SU-DHL-6 (cell line): Measurements from ENCODE around the gene LRTM1.

Experiments used
- EZH2phosphoT487 ChIP-seq: fragments of 200-600 bp; sonication (generic), shearing (Covaris generic); conservative IDR thresholded peaks from 2 replicates; pipeline ENCODE4 v1.6.1; 2018; ENCODE audit warnings: mild to moderate bottlenecking, antibody characterized with exemption, low read length, moderate library complexity, mixed read lengths
- TF ChIP-seq, protein P1 (sequence below): fragments of 200-600 bp; sonication (generic); IDR thresholded peaks from one replicate; pipeline ENCODE4 v1.5.1; 2017; ENCODE audit warnings: antibody characterized with exemption, mild to moderate bottlenecking, low read length, moderate library complexity; ENCODE audit not compliant: insufficient read depth, poor library complexity, severe bottlenecking

DNA sequence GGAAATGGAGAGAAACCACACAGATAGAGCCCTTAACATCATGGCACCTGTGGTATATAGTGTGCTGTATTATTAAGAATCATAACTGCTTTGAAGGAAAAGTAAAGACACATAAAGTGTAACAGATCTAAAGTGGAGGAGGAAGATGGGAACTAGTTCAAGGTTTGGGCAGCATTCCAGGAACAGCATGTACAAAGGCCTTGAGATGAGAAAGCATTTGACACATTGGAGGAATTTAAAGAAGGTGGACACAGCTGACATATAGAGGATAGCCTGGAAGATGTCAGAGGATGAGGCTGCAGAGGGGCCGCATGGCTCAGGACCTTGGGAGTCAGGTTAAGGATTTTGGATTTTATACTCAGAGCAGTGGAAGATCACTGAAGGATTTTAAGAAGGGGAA lies 39.0 kb downstream of the LRTM1 start:
- TF ChIP-seq, protein P1, sequence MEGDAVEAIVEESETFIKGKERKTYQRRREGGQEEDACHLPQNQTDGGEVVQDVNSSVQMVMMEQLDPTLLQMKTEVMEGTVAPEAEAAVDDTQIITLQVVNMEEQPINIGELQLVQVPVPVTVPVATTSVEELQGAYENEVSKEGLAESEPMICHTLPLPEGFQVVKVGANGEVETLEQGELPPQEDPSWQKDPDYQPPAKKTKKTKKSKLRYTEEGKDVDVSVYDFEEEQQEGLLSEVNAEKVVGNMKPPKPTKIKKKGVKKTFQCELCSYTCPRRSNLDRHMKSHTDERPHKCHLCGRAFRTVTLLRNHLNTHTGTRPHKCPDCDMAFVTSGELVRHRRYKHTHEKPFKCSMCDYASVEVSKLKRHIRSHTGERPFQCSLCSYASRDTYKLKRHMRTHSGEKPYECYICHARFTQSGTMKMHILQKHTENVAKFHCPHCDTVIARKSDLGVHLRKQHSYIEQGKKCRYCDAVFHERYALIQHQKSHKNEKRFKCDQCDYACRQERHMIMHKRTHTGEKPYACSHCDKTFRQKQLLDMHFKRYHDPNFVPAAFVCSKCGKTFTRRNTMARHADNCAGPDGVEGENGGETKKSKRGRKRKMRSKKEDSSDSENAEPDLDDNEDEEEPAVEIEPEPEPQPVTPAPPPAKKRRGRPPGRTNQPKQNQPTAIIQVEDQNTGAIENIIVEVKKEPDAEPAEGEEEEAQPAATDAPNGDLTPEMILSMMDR = no peak
- no peak for TF ChIP-seq EZH2phosphoT487
